SK-N-SH (cell line): Measurements from ENCODE around the gene SAMD4A. TPM values are rescaled to one million over a fixed set of nuclear protein-coding genes. Genes with fewer than 3 reads are reported as not detected.
A peak's percentile ranks its signal among the peaks of the same experiment; 100 is the strongest.

Experiments used
- CTCF ChIA-PET: fragments of 300-600, 350-600 bp; formaldehyde crosslinking; extraction: SDS; loops from one replicate; lab custom pipeline; 2021; lab: Yijun Ruan, JAX
- POLR2A ChIA-PET: fragments of 350-600 bp; sonication (Branson Sonifier 250); formaldehyde crosslinking; extraction: SDS; loops from one replicate; lab custom pipeline; 2020; ENCODE audit warnings: antibody characterized with exemption, inconsistent platforms; lab: Yijun Ruan, JAX
- DNase-seq: peaks from one replicate; pipeline ENCODE4 v3.0.0; 2012
- H2AFZ ChIP-seq: fragments of 200-600 bp; sonication (generic); 2 replicates; pipeline ENCODE4 v1.8.1; 2016; ENCODE audit warnings: antibody characterized with exemption, mild to moderate bottlenecking, low read depth
- H3F3A ChIP-seq: fragments of 200-600 bp; sonication (generic); replicated peaks from 2 replicates; pipeline ENCODE3; 2016; ENCODE audit warnings: antibody characterized with exemption, mild to moderate bottlenecking; ENCODE audit not compliant: insufficient read depth
- H3K27ac ChIP-seq, 2 experiments: fragments of 200-500 bp in 1 of 2; fragments of 200-600 bp in 1 of 2; sonication (Bioruptor generic) in 1 of 2; sonication (generic), shearing (Covaris generic) in 1 of 2; 2 replicates each; pipeline versions ENCODE4 v1.5.1 to v1.6.1; 2014 to 2016; ENCODE audit warnings: low read depth in 2 of 2, inconsistent platforms in 1 of 2, low read length in 1 of 2, mild to moderate bottlenecking in 1 of 2, mixed read lengths in 1 of 2
- H3K27me3 ChIP-seq: fragments of 200-600 bp; sonication (generic), shearing (Covaris generic); 2 replicates; pipeline ENCODE4 v1.6.1; 2016; ENCODE audit warnings: mixed run types; ENCODE audit not compliant: insufficient read depth
- H3K36me3 ChIP-seq, 2 experiments: fragments of 200-500 bp in 1 of 2; fragments of 200-600 bp in 1 of 2; sonication (Bioruptor generic) in 1 of 2; sonication (generic) in 1 of 2; replicated peaks in 1 of 2; 2 replicates each; pipeline versions ENCODE3 to v1.5.1; 2014 to 2016; ENCODE audit warnings: low read length in 1 of 2, mild to moderate bottlenecking in 1 of 2; ENCODE audit not compliant: insufficient read depth in 2 of 2, control insufficient read depth in 1 of 2
- H3K4me1 ChIP-seq, 2 experiments: fragments of 200-500 bp in 1 of 2; fragments of 200-600 bp in 1 of 2; sonication (Bioruptor generic) in 1 of 2; sonication (generic), shearing (Covaris generic) in 1 of 2; 2 replicates each; pipeline versions ENCODE4 v1.5.1 to v1.6.1; 2014 to 2016; ENCODE audit warnings: low read depth in 1 of 2, low read length in 1 of 2, mixed run types in 1 of 2; ENCODE audit not compliant: insufficient read depth in 2 of 2, control insufficient read depth in 1 of 2
- H3K4me2 ChIP-seq: fragments of 200-600 bp; sonication (generic), shearing (Covaris generic); 2 replicates; pipeline ENCODE4 v1.6.1; 2017; ENCODE audit warnings: mixed run types
- H3K4me3 ChIP-seq, 2 experiments: fragments of 200-500 bp in 1 of 2; fragments of 200-600 bp in 1 of 2; sonication (Bioruptor generic) in 1 of 2; sonication (generic), shearing (Covaris generic) in 1 of 2; 2 replicates each; pipeline versions ENCODE4 v1.5.1 to v1.8.1; 2014 to 2016; ENCODE audit warnings: low read depth in 2 of 2, inconsistent platforms in 1 of 2, low read length in 1 of 2, mild to moderate bottlenecking in 1 of 2, mixed read lengths in 1 of 2, moderate library complexity in 1 of 2
- H3K79me2 ChIP-seq: fragments of 200-600 bp; sonication (generic); 2 replicates; pipeline ENCODE4 v1.8.1; 2017; ENCODE audit warnings: mild to moderate bottlenecking; ENCODE audit not compliant: insufficient read depth
- H3K9ac ChIP-seq: fragments of 200-600 bp; sonication (generic); 2 replicates; pipeline ENCODE4 v1.6.1; 2017; ENCODE audit warnings: mixed run types
- H3K9me2 ChIP-seq: fragments of 200-600 bp; sonication (generic); 2 replicates; pipeline ENCODE4 v1.6.1; 2017; ENCODE audit warnings: mixed run types
- H3K9me3 ChIP-seq: fragments of 200-600 bp; sonication (generic); 2 replicates; pipeline ENCODE4 v1.6.1; 2017; ENCODE audit warnings: mixed run types, mild to moderate bottlenecking, moderate library complexity
- H4K20me1 ChIP-seq: fragments of 200-600 bp; sonication (generic); 2 replicates; pipeline ENCODE4 v1.6.1; 2017; ENCODE audit warnings: mild to moderate bottlenecking, mixed run types; ENCODE audit not compliant: insufficient read depth
- CHD2 ChIP-seq: fragments of 150-350 bp; IDR thresholded peaks from 2 replicates; pipeline ENCODE4 v1.6.1; 2018; ENCODE audit warnings: low read length; ENCODE audit not compliant: partially characterized antibody
- CTCF ChIP-seq: fragments of 200-600 bp; sonication (generic); IDR thresholded peaks from 2 replicates; pipeline ENCODE4 v1.6.1; 2017; ENCODE audit warnings: antibody characterized with exemption, mild to moderate bottlenecking, moderate library complexity
- ELF1 ChIP-seq: IDR thresholded peaks from 2 replicates; pipeline ENCODE4 v1.4.0; 2012
- EP300 ChIP-seq, 2 experiments: IDR thresholded peaks; 2 replicates each; pipeline versions ENCODE4 v1.4.0 to v1.6.1; 2012; ENCODE audit warnings: borderline replicate concordance in 1 of 2, low read depth in 1 of 2, low read length in 1 of 2
- EZH2phosphoT487 ChIP-seq: fragments of 200-600 bp; sonication (generic); IDR thresholded peaks from 2 replicates; pipeline ENCODE4 v1.6.1; 2017; ENCODE audit warnings: low read depth, mixed run types, mild to moderate bottlenecking, antibody characterized with exemption, moderate library complexity, borderline replicate concordance
- FOSL2 ChIP-seq: IDR thresholded peaks from 2 replicates; pipeline ENCODE4 v1.4.0; 2012; ENCODE audit warnings: low read depth, mild to moderate bottlenecking, moderate library complexity, borderline replicate concordance
- FOXJ3 ChIP-seq: sonication (generic); formaldehyde crosslinking; IDR thresholded peaks from 2 replicates; pipeline ENCODE4 v1.5.1; 2020; ENCODE audit warnings: mild to moderate bottlenecking, missing genetic modification reagents
- FOXM1 ChIP-seq: IDR thresholded peaks from 2 replicates; pipeline ENCODE4 v1.4.0; 2012; ENCODE audit warnings: low read depth, mild to moderate bottlenecking
- GATA2 ChIP-seq: sonication (generic); formaldehyde crosslinking; IDR thresholded peaks from 2 replicates; pipeline ENCODE4 v1.5.0; 2020; ENCODE audit warnings: mild to moderate bottlenecking, missing genetic modification reagents
- JUND ChIP-seq: IDR thresholded peaks from 2 replicates; pipeline ENCODE4 v1.4.0; 2012
- MEF2A ChIP-seq: IDR thresholded peaks from 2 replicates; pipeline ENCODE4 v1.4.0; 2012; ENCODE audit warnings: low read depth, borderline replicate concordance
- NRF1 ChIP-seq: IDR thresholded peaks from 2 replicates; pipeline ENCODE4 v1.6.1; 2012; ENCODE audit warnings: low read depth, mild to moderate bottlenecking, low read length
- PBX3 ChIP-seq: IDR thresholded peaks from 2 replicates; pipeline ENCODE4; 2012
- POLR2AphosphoS5 ChIP-seq: IDR thresholded peaks from 2 replicates; pipeline ENCODE4 v1.6.1; 2012; ENCODE audit warnings: low read depth, low read length
- RCOR1 ChIP-seq: fragments of 150-350 bp; IDR thresholded peaks from 2 replicates; pipeline ENCODE4 v1.6.1; 2017; ENCODE audit warnings: antibody characterized with exemption, low read length
- RFX5 ChIP-seq: IDR thresholded peaks from 2 replicates; pipeline ENCODE4 v1.6.1; 2012; ENCODE audit warnings: mild to moderate bottlenecking, improper control_type of control experiment, low read length
- RXRA ChIP-seq: IDR thresholded peaks from 2 replicates; pipeline ENCODE4 v1.4.0; 2012; ENCODE audit warnings: low read depth, mild to moderate bottlenecking, borderline replicate concordance
- SIN3A ChIP-seq: IDR thresholded peaks from 2 replicates; pipeline ENCODE4 v1.6.1; 2012; ENCODE audit warnings: low read depth, mild to moderate bottlenecking, low read length, moderate library complexity, borderline replicate concordance
- SMC3 ChIP-seq: IDR thresholded peaks from 2 replicates; pipeline ENCODE4 v1.6.1; 2012; ENCODE audit warnings: low read depth, low read length, improper control_type of control experiment
- TAF1 ChIP-seq: IDR thresholded peaks from 2 replicates; pipeline ENCODE4 v1.6.1; 2012; ENCODE audit warnings: low read depth, mild to moderate bottlenecking, low read length, moderate library complexity, borderline replicate concordance
- TCF12 ChIP-seq: IDR thresholded peaks from 2 replicates; pipeline ENCODE4 v1.4.0; 2012
- ZBTB33 ChIP-seq: IDR thresholded peaks from 2 replicates; pipeline ENCODE4 v1.4.0; 2012; ENCODE audit warnings: low read depth, borderline replicate concordance
- whole genome bisulfite sequencing: methylation state at CpG from one replicate; pipeline ENCODE4 v1.1.6; 2017; ENCODE audit warnings: low lambda C conversion rate; 5-methylcytosine and 5-hydroxymethylcytosine counted together
- polyA plus RNA-seq, 3 experiments: library from polyadenylated mRNA; depleted of rRNA; stranded (reverse); fragments of >200 nt; gene quantifications; 2 replicates each; pipeline ENCODE4 v1.2.3, GENCODE V29; 2012

SAMD4A gene
- polyA plus RNA-seq, 1 of the 3 experiments (the other 2 are of a cell fraction): 5.0 TPM

GRCh38 chr14:54597795-54598443 is 31.0 kb downstream of the SAMD4A start:
- peak overlapping the region in 1 of 2 experiments; percentile 29; a peak in 1 of 4 replicates for H3K27ac ChIP-seq
- no peak for DNase-seq
- peaks cover 100% of the 10 kb centered on the region for H3K79me2 ChIP-seq
- peaks cover 13% of the 10 kb centered on the region for H4K20me1 ChIP-seq
- H3K9me3 ChIP-seq: no peaks in the 10 kb centered on the region
- no peak overlapping the region for H3K4me3 ChIP-seq
- CTCF ChIA-PET: interaction anchor here (0.8 kb wide), 1 partner anchor 34 kb away, joined by 4 read pairs; no protein-coding TSS in a partner anchor
- peaks cover 39% of the 10 kb centered on the region for H3F3A ChIP-seq
- no peak overlapping the region for H3K9ac ChIP-seq
- no peaks in the 10 kb centered on the region for H3K27me3 ChIP-seq
- TF ChIP-seq FOSL2 (peak; percentile 9; the same call in 1 of the 2 replicates), CHD2 (no peak)
- 95% methylated on average over 5 of the region's 5 CpGs for WGBS
- H2AFZ ChIP-seq: no peak overlapping the region
- H3K4me2 ChIP-seq: no peak overlapping the region
- POLR2A ChIA-PET: no interaction called here
- peaks cover 4 to 34% of the 10 kb centered on the region in 2 experiments; a peak in 3 of 4 replicates for H3K4me1 ChIP-seq
- peaks cover 0 to 3% of the 10 kb centered on the region in 2 experiments for H3K36me3 ChIP-seq
- H3K9me2 ChIP-seq: no peaks in the 10 kb centered on the region

- H3K4me1 ChIP-seq: peaks cover 4 to 31% of the 10 kb centered on the region in 2 experiments; a peak in 3 of 4 replicates
- peak overlapping the region; percentile 51 for H3K4me2 ChIP-seq
- CTCF ChIA-PET: interaction anchor here (0.7 to 1.6 kb wide), 7 partner anchors 10 to 205 kb away, joined by 3 to 5 read pairs (median 3); no protein-coding TSS in a partner anchor
- no peak for TF ChIP-seq TAF1
- peak; percentile 24; the same call in 1 of the 2 replicates for TF ChIP-seq FOSL2
- TF ChIP-seq EZH2phosphoT487: no peak
- peak; percentile 89 for TF ChIP-seq PBX3
- TF ChIP-seq RFX5: no peak
- no peak for TF ChIP-seq RCOR1
- no peak; a peak in 1 of 4 replicates for TF ChIP-seq EP300 (IDR thresholded peaks at IDR 0.05; ENCODE audit: borderline replicate concordance in 1 of 2, low read depth in 1 of 2, low read length in 1 of 2)
- no peak for TF ChIP-seq GATA2
- 0 out of 2 replicates have a peak, but pooled peaks have one; percentile 18 for TF ChIP-seq ELF1
- TF ChIP-seq SMC3: no peak
- no peak for TF ChIP-seq SIN3A
- no peak for TF ChIP-seq FOXM1
- no peak for TF ChIP-seq FOXJ3 (CRISPR knock-in tag)
- TF ChIP-seq CTCF: no peak
- TF ChIP-seq ZBTB33: no peak
- no peak for TF ChIP-seq MEF2A
- no peak for TF ChIP-seq RXRA
- TF ChIP-seq NRF1: no peak
- peak; percentile 44 for TF ChIP-seq JUND
- no peak for TF ChIP-seq POLR2AphosphoS5
- peak; percentile 74 for TF ChIP-seq TCF12
- no peak for TF ChIP-seq CHD2
These were observed 33.2 kb downstream of the SAMD4A start for GRCh38 chr14:54599966-54600716.

More at GRCh38 chr14:54599966-54600716, 33.2 kb downstream of the SAMD4A start:
- H3K4me3 ChIP-seq: no peak overlapping the region
- H3K36me3 ChIP-seq: peaks cover 0 to 3% of the 10 kb centered on the region in 2 experiments
- H3K27me3 ChIP-seq: no peaks in the 10 kb centered on the region
- H3K79me2 ChIP-seq: peaks cover 100% of the 10 kb centered on the region
- no peak overlapping the region; the same call in 1 of the 2 replicates for H3K9ac ChIP-seq
- H3K9me3 ChIP-seq: no peaks in the 10 kb centered on the region
- WGBS: 5% methylated on average over 1 of the region's 1 CpG
- DNase-seq: no peak
- H4K20me1 ChIP-seq: no peaks in the 10 kb centered on the region; the same call in 1 of the 2 replicates
- peaks cover 33% of the 10 kb centered on the region for H3F3A ChIP-seq
- no peak overlapping the region for H2AFZ ChIP-seq
- H3K9me2 ChIP-seq: no peaks in the 10 kb centered on the region
- POLR2A ChIA-PET: interaction anchor here (0.6 kb wide), 1 partner anchor 86 kb away, joined by 3 read pairs; no protein-coding TSS in a partner anchor
- H3K27ac ChIP-seq: peak overlapping the region; percentile 56 to 62
